Fibroblast of skin of back (primary cell): ENCODE results near the gene AP3D1.

Experiments
- DNase-seq: peaks from one replicate; pipeline ENCODE4 v3.0.0-alpha.2; 2013

AP3D1 gene

DNA sequence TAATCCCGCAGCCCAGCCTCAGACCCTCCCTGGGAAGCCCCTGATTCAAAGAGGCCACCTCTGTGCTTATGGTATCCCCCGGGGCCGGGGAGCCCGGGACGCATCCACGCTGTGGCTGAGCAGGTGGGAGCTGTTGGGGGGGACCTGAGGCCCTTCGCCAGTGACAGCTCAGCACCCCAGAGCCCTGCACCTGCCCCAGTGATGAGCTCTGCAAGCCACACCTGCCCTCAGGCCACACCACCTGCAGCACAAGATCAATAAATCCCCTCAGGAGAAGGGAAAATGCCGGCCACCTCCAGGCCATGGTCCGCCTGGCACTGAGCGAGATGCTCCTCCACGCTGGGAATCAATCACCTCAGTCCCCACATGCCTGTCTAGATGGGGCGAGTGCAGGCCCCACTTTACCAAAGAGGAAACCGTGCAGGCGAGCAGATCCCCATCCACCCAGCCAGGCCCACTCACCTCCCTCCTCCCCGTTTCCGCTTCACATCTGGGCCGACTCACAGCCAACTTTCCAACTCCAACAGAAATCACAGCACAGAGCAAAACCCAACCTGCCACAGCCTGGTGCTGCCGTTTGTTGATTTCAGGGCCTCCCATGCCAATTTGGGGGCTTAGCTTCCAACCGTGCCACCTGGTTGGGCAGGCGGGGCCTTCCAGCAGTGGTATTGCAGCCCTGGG, 68.1 kb downstream of the AP3D1 start:
- DNase-seq: no peak

DNA sequence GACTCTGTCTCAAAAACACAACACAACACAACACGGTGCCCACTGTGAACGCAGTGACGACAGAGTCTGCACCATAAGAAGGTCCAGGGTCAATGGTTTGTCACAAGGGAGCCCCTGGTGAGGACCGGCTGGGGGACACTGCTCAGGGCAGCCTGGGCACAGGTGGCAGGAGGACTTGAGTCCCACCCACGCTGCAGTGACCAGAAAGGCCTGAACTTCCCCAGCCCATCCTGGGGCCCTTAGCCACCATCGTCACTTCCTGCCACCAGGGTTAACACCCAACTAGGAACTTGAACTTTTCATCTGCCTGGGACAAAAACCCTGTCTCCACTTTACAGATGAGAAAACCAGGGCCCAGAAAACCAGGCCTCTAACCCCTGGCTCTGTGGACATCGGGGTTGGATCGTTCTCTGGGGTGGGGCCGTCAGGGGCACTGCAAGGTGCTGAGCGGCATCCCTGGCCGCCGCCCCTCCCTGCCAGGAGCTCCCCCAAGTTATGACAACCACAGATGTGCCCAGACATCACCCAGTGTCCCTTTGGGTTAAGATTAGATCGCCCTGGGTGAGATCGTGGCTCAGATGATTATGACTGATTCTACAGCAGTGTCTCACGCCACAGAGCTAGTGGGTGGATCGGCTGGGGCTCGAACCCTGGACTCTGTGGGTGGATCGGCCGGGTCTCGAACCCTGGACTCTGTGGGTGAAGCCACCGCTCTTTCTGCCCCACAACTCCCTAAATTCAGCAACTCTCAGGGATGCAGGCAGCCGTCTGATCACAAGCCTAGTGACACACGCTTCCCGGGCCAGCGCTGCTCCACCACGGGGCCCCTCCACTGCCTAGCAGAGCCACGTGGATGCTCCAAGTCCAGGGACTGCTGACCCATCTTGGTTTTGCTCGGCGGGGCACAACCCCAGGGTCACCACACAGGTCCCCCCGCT, 69.2 kb downstream of the AP3D1 start:
- DNase-seq: no peak

DNA sequence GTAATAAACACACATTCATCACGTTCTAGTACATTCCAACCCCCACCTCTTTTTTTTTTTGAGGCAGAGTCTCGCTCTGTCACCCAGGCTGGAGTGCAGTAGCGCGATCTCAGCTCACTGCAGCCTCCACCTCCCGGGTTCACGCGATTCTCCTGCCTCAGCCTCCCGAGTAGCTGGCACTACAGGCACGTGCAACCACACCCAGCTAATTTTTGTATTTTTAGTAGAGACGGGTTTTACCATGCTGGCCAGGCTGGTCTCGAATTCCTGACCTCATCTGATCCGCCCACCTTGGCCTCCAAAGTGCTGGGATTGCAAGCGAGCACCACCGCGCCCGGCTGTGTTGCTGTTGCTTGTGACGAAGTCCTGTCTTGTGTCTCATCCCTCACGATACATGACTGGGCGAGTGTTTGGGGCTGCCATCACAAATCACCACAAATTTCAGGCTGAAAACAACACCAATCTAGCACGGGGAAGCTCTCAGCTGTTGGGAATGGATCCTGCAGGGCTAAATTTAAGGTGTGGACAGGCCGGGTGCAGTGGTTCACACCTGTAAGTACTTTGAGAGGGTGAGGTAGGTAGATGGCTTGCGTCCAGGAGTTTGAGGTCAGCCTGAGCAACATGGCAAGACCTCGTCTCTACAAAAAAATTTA, 70.9 kb downstream of the AP3D1 start:
- DNase-seq: no peak

DNA sequence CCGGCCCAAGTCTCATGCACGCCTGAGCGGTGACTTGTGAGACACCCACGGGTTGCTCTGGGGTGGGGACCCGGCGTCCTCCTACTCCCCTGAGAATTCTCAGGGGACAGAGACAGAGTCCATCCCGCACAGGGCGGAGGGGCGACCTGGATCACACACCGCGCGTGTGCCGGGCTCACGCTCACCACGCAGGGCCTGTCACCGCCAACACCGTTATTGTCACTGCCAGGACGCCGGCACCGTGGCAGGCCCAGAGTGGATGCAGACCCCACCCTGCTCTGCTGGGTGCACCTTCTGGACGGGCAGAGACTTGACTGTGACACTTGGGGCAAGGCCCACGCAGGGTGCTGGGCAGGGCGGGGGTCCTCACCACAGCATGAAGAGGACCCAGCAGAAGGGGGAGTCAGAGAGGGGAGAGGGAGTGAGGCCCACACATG, 71.5 kb downstream of the AP3D1 start:
- DNase-seq: no peak

DNA sequence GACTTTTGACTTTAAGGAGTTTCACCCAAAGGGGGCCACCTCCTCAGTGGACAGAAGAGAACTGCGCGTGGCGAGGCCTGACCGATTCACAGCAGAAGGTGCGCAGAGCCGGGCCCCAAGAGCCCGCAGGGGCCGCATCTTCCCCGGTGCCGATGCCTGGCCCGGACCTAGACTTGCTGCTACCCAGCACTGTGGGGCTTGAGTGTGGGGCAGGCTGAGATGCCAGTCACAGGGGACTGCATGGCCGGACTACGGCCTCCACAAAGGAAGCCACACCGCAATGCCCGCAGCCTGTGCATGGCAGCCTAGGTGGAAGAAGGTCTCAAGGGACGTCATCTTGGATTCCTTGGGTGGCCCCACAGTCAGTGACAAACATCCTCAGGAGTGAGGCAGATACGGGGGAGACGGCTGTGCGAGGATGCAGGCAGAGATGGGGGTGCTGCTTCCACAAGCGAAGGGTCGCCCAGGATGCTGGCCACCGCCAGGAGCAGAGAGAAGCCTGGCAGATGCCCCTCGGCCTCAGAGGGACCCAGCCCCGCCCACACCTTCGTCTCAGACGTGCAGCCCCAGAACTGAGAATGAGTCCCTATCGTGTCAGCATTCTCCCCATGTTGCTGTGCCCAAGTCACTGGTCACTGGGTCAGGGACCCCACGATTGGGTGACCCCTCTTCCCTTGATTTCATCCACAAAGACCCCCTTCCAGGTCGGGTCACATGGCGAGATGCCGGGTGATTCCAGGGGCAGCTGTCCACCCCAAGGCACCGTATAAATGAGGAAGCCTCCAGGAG, 72.1 kb downstream of the AP3D1 start:
- no peak for DNase-seq

DNA sequence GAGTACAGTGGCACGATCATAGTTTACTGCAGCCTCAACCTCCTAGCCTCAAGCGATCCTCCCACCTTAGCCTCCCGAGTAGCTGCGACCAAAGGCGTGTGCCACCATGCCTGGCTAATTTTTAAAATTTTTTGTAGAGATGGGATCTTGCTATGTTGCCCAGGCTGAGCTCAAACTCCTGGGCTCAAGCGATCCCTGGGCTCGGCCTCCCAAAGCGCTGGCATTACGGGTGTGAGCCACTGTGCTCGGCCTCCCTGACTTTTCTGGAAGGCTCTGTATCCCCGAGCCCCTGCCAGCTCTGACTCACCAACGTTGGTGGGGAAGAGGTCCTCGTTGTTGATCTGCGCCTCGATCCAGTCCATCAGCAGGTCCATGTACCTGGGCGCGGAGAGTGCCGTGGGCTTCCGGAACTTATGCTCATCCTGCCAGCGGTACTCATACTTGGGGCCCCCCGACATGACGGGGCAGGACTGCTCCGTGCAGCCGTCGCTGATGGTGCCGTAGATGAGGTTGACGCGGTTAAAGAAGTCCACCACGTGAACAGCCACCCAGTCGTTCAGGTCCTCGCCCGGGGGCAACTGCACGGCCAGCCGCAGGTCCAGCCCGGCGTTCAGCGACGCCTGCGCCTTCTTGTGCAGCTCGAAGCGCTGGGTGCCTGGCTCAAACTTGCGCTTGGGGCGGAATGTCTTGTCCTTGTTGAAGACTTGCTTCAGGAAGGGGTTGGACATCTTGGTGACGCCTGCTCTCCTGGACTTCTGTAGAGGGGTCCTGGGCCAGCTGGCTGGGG, 73.3 kb downstream of the AP3D1 start:
- no peak for DNase-seq

DNA sequence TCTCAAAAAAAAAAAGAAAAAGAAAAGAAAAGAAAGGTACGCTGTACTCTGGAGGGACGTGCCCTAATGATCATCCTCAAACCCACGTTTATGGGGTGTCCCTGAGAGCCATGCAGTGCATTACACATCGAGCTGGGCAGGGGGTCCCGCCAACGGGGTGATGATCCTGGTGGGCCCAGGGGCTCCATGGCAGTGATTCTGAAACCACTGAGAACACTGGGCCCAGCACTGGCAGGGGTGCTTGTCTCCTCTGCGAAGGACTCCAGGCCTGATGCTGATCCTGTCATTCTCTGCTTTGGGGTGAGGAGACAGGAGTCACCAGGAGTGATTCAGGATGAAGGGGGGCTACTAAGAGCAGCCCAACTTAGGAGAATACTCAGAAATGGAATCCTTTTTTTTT, 74.0 kb downstream of the AP3D1 start:
- DNase-seq: no peak

DNA sequence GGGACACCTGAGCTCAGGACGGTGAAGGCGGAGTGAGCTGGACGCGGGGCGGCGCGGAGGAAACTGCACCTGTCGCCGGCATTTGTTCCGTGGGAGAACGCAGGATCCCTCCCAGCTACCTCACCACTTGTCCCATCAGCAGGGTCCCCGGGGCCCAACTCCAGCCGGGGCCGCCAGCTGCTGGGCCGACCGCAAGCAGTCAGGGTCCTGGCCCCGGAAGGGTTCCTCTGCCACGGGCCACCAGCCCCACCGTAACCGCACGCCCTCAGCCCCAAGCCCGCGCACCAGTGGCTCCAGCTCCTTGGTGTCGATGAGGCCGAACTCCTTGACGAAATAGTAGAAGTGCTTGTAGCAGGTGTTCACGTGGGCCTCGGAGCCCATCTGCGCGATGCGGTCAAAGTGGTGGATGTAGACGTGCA, 74.8 kb downstream of the AP3D1 start:
- DNase-seq: no peak

DNA sequence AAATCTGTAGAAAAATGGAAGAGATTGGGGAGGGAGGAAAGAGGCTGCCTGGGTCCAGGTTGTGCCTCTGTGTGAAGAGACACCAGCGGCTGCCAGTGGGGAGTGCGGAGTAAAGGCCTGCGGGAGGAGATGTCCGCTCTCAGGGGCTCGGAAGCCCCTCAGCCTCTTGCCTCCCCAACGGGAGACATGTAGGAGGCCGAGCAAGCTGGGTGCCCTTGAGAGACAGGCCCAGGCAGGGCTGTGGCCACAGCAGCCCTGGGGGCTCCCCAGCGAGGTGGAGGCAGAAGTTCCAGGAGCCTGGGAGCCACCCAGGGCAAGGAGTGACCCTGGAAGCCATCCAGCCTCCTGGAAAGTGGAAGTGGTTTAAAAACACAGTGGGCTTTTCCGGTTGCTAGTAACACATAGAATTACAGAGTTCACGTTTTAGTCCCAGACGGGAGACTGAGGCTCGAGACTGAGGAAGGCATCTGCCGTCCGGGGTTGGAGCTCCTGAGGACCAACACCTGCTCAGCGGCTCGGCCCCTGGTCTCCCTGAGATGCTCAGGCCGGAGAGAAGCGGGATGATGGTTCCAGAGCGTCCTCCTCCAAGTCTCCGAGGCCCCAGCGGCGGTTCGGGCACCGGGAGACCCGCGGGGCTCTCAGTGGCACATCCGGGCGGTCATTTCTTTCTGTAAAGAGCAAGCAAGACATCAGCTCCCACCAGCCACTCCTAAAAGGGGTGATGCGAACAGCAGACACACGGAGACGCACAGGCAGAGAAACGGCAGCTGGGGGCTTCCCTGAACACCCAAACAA, 78.4 kb downstream of the AP3D1 start:
- no peak for DNase-seq

DNA sequence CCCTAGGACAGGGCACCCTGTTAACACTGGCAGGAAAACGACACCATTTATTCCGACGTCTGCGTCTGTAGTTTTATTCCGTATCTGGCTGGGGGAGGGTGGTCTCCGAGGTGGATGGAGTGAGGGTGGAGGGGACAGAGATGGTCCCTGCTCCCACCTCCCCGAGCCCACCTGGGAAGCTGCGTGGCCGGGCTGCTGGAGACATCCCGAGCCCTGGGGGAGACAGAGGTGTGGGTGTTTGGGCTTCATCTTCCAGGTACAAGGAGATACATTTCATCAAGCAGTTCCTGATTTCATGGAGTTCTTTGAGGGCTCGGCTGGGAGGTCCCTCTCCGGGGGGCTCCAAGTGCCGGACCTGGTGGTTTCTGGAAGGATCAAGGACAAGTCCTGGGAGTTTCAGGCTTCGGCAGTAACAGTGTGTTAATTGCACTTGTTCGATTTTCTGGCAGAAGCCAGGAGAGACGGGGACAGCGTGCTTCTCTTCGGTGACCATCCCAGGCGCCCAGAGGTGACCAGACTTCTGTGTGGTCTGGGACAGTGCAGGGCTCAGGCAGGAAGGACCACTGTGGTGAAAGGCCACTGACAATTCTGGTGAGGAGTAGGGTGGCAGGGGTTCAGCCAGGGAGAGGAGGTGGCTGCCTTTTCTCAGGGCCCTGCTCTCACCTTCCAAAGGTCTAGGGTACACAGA, 80.2 kb downstream of the AP3D1 start:
- DNase-seq: no peak

DNA sequence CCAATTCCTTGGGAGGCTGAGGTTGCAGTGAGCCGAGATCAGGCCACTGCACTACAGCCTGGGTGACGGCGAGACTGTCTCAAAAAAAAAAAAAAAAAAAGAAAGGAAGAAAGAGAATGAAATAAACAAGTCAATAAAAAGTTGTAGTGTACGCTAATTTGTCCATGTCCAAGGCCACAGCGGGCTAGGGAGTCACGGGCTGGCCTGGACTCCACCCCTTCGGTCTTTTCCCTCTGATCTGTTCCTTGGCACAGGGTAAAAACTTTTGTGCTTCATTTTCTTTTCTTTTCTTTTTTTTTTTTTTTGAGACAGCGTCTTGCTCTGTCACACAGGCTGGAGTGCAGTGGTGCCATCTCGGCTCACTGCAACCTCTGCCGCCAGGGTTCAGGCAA, 80.9 kb downstream of the AP3D1 start:
- DNase-seq: no peak

DNA sequence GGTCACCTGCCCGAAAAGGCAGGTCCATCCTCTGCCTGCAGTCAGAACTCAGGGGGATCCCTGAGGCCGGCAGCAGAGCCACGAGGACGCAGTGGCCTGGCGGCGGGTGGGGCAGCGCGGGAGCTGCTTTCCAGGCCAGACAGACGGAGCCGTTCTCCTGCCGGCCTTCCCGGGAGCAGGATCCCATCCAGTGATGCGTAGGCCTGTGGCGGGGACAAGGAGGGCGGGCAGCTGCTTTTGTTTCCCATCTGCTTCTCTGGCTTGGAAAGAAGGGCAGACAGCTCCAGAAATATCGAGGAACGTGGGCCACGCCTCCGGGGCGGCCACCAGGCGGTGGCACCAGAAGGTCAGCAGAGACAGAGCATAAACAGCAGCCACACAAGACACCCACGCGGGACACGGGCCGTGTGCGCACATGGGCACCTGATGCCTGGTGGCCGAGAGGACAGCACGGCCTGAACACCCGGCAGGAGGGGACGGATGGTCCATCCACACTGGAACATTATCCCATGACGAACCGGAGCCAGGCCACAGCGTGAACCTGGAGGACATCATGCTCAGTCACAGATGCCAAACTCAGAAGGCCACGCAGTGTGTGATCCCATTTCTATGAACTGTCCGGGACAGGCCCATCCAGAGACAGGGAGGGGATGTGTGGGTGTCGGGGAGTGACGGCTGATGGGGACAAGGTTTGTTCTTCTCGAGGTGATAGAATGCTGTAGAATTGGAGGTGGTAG, 86.4 kb downstream of the AP3D1 start:
- no peak for DNase-seq

DNA sequence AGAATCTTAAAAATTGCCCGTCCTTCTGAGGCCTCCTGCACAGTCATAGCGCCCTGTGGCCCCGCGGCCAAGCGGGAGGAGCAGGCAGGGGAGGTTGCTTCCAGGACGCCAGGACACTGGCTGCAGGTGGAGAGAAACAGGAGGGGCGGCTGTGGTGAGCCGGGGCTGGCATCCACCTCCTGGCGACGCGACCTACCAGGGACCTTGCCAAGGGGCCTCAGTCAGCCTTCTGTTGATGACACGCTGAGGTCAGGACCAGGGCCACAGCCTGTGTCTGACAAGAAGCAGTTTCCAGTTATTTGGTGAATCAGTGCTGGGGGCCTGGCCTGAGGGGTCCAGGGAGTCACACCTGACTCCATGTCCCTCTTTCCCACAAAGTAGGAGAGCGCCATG, 87.0 kb downstream of the AP3D1 start:
- no peak for DNase-seq

DNA sequence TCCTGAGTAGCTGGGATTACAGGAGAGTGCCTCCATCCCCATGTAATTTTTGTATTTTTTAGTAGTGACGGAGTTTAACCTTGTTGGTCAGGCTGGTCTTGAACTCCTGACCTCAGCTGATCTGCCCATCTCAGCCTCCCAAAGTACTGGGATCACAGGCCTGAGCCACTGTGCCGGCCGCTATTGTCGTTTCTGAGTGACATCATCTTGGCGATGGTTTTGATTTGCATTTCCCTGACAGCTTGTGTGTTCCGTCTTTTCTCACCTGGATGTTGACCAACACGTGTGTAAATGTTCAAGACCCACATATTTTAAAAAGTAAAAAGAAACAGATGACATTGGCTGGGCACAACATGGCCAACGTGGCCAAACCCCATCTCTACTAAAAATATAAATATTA, 87.5 kb downstream of the AP3D1 start:
- DNase-seq: no peak

DNA sequence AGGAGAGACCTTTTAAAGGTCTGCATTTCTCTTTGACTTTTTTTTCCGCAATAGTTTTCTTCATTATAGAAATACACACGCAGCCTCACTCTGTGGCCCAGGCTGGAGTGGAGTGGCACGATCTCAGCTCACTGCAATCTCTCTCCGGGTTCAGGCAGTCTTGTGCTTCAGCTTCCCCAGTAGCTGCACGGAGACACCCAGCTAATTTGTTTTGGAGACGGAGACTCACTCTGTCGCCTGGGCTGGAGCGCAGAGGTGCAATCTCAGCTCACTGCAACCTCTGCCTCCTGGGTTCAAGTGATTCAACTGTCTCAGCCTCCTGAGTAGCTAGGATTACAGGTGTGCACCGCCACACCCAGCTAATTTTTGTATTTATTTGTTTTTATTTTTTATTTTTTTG, 88.6 kb downstream of the AP3D1 start:
- no peak for DNase-seq

DNA sequence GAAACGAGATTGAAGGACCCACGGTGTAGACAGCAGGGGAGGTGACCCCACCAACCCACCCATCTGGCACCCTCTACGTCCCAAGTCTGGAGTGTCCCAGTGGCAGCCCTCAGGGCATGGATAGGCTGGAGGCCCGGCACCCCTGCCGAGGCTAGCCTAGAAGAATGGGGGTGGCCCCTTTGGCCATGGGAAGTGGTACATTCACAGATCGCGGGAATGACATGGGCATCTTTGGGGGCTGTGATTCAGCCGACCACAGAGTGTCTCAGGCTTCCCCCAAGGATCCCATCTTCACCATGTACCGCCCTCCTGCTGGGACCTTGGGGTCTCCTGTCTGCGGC, 89.0 kb downstream of the AP3D1 start:
- DNase-seq: no peak

DNA sequence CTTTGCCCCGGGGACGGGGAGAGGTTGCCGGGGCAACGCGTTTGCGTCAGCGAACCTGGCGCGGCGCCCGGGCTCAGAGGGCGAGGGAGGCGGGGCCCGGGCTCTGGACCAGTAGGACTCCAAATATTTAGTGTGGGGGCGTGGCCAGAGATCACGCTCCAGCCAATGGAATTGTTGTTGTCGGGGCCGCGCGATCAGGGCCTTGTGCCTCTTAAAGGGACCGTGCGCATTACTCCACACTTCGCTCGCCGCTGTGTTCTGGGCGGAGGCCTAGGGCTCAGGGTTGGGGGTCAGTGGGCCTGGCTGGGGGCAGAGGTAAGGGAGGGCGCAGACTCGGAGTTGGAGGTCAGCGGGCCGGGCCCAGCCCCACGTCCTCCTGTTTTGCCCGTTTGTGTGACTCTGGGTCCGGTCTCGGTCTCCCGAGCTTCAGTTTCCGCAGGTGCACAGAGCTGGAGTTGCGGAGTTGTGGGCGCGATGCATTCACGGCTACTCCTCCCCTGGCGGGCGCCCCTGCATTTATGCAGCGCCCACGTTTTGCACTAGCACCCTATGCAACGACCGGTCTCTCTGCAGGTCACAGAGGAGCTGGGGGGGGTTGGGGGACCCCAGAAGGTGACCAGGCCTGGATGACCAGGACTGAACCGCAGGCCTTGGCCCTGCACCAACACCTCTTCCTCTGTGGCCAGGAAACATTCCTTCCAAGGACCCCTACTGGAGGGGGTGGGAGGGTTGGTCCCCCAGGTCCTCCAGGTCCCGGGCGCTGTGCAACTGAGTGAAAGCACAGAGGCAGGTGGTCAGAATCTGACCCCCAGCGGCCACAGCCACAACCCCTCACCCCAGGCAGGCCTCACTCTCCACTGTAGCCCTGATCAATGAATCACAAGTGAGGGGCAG, 89.6 kb downstream of the AP3D1 start:
- DNase-seq: peak; percentile 97

DNA sequence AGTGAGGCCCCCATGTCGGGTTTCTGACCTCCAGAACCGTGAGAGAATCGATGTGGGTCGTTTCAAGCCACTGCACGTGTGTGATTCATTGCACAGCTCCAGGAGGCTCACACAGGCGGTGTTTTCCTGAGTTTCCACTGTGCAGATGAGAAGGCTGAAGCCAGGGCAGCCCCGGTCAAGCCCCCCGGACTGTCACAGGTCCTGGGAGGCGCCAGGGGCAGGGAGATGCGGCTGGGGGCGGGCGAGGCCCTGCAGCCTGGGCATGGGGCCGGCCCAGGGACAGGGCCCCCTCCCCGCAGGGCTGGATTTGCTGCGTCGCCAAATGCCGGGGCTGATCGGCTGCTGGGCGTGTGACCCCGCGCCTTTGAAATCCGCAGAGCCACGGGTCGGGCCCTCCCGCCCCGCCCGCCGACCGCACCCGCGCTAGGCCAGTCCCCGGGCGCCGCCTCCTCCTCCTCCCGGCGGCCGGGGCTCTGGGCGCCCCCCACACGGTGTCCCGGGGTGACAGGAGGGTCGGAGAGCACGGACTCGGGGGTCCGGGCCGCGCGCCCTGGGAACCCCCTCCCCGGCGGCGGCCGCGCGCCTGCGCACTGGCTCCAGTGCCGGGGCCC, 90.4 kb downstream of the AP3D1 start:
- peak; percentile 59 for DNase-seq
